Adrenal gland (tissue), 12 donors: ENCODE measurements around the gene C12orf43. TPM values are rescaled to one million over a fixed set of nuclear protein-coding genes. Genes with fewer than 3 reads are reported as not detected.

Source experiments
- DNase-seq, 7 donors: peaks; one replicate each; pipeline ENCODE4 v3.0.0-alpha.2; 2019 to 2020
- H3K27ac ChIP-seq, 5 donors: fragments of 200-600 bp; sonication (generic) in 4 of 5; 1 replicate in 3 of 5; 2 replicates in 2 of 5; pipeline versions ENCODE4 v1.5.1 to v1.8.0; 2016 to 2020; ENCODE audit warnings: mild to moderate bottlenecking in 1 of 5
- H3K27me3 ChIP-seq: fragments of 200-600 bp; 2 replicates; pipeline ENCODE4 v1.8.0; 2021
- H3K36me3 ChIP-seq, 2 donors: fragments of 200-600 bp; replicated peaks in 1 of 2; 1 replicate in 1 of 2; 2 replicates in 1 of 2; pipeline versions ENCODE4 v1.5.1 to v1.8.0; 2018 to 2022
- H3K4me1 ChIP-seq, 2 donors: fragments of 200-600 bp; replicated peaks in 1 of 2; 1 replicate in 1 of 2; 2 replicates in 1 of 2; pipeline versions ENCODE4 v1.5.1 to v1.8.0; 2018 to 2021
- H3K4me3 ChIP-seq, 4 donors: fragments of 200-600 bp; sonication (generic) in 3 of 4; one replicate each; pipeline ENCODE4 v1.5.1; 2016 to 2018
- H3K9me3 ChIP-seq, 3 donors: fragments of 200-600 bp; sonication (generic) in 1 of 3; replicated peaks in 1 of 3; 1 replicate in 2 of 3; 2 replicates in 1 of 3; pipeline versions ENCODE4 v1.5.1 to v1.8.0; 2016 to 2021
- CTCF ChIP-seq, 6 experiments: fragments of 450-650 bp in 4 of 6; fragments of 200-600 bp in 2 of 6; sonication (generic) in 1 of 6; IDR thresholded peaks; 1 replicate in 5 of 6; 2 replicates in 1 of 6; pipeline versions ENCODE4 v1.5.1 to v1.8.0; 2016 to 2021; ENCODE audit warnings: antibody characterized with exemption in 6 of 6, mild to moderate bottlenecking in 2 of 6, moderate library complexity in 1 of 6
- POLR2A ChIP-seq, 2 donors: fragments of 450-650 bp; IDR thresholded peaks; one replicate each; pipeline ENCODE4 v1.6.1; 2017; ENCODE audit warnings: antibody characterized with exemption in 2 of 2, mild to moderate bottlenecking in 2 of 2, moderate library complexity in 1 of 2
- WGBS, 4 donors: extraction: QIAGEN DNeasy Blood & Tissue Kit in 2 of 4; methylation state at CpG; one replicate each; pipeline versions ENCODE4 v1.1.5 to v1.1.7; 2013 to 2017; 5-methylcytosine and 5-hydroxymethylcytosine counted together
- intact Hi-C, 2 donors: fragments of 100-400 bp; cut with DNase I; formaldehyde crosslinking; loops; one replicate each; pipeline versions ENCODE4 v1.14.1 to v1.15.0; 2022 to 2023
- polyA plus RNA-seq, 3 donors: library from polyadenylated mRNA; stranded (reverse); fragments of 200-250 nt in 2 of 3; fragments of 350-450 nt in 1 of 3; fragmentation: Illumina TruSeq in 1 of 3; extraction: RNeasy Lipid Tissue Mini Kit (QIAGEN cat#74804) in 1 of 3; gene quantifications; one replicate each; pipeline ENCODE4 v1.2.3, GENCODE V29; 2013 to 2014
- total RNA-seq, 9 donors: library from RNA; depleted of rRNA in 4 of 9; stranded (reverse); fragments of >200 nt in 4 of 9; fragments of 120-200 nt in 1 of 9; fragmentation: NEBNext Ultra II Directional in 1 of 9; extraction: Animal tissue kit (Norgen Biotek cat#: 25700) in 1 of 9; gene quantifications; one replicate each; pipeline versions ENCODE4 v1.1.0 to v1.2.4, GENCODE V29; 2013 to 2023
- donor health status: healthy with polysubstance abuse.
- donor health status: Bipolar disorder and iron deficiency.
- donor health status: DM: yes; HTN: yes; CAD: no.
- donor health status: DM: no; HTN: no; CAD: no.
- donor health status: DM: no; HTN: no; CAD: no.
- donor health status: DM: yes; HTN: yes; CAD: no.

C12orf43 gene
- total and polyA plus RNA-seq, 12 donors = 8.9 to 20.0 (median 13.5) TPM

- Histone ChIP-seq H3K9me3 (no peaks in the 10 kb centered on the region), H3K36me3 (peaks cover 0 to 19% of the 10 kb centered on the region in 2 donors), H3K4me3 (no peak overlapping the region), H3K4me1 (no peaks in the 10 kb centered on the region), H3K27me3 (no peaks in the 10 kb centered on the region), H3K27ac (no peak overlapping the region)
- intact Hi-C loops = no loop called here
- 77 to 96% (median 87%) methylated on average over 3 to 11 of the region's 11 CpGs for WGBS, 4 donors
- TF ChIP-seq POLR2A (IDR thresholded peaks at IDR 0.05) = no peak
- no peak for TF ChIP-seq CTCF (IDR thresholded peaks at IDR 0.05)
- DNase-seq = no peak
Observed at GRCh38 chr12:121001060-121001459, 15.2 kb downstream of the C12orf43 start.

- no peak overlapping the region for H3K27ac ChIP-seq
- no peak for TF ChIP-seq CTCF (IDR thresholded peaks at IDR 0.05)
- no peak for TF ChIP-seq POLR2A (IDR thresholded peaks at IDR 0.05)
- H3K9me3 ChIP-seq = no peaks in the 10 kb centered on the region
- intact Hi-C loops = no loop called here
- no peak overlapping the region for H3K4me3 ChIP-seq
- no peaks in the 10 kb centered on the region for H3K4me1 ChIP-seq
- no peaks in the 10 kb centered on the region for H3K27me3 ChIP-seq
- 80 to 88% (median 84%) methylated on average over 10 to 11 of the region's 11 CpGs for WGBS, 4 donors
- peaks cover 0 to 18% of the 10 kb centered on the region in 2 donors for H3K36me3 ChIP-seq
- no peak for DNase-seq
Observed at GRCh38 chr12:121000530-121000929, 15.8 kb downstream of the C12orf43 start.

- TF ChIP-seq POLR2A (IDR thresholded peaks at IDR 0.05) (no peak), CTCF (IDR thresholded peaks at IDR 0.05) (no peak)
- Histone ChIP-seq H3K27me3 (no peaks in the 10 kb centered on the region), H3K4me1 (no peaks in the 10 kb centered on the region), H3K36me3 (peaks cover 0 to 14% of the 10 kb centered on the region in 2 donors), H3K9me3 (no peaks in the 10 kb centered on the region), H3K4me3 (no peak overlapping the region), H3K27ac (no peak overlapping the region)
- DNase-seq = no peak
- intact Hi-C loops = no loop called here
- 50 to 59% (median 53%) methylated on average over 12 to 23 of the region's 23 CpGs for WGBS, 4 donors
Observed at GRCh38 chr12:120999191-121000120, 16.8 kb downstream of the C12orf43 start.

- H3K27me3 ChIP-seq = no peaks in the 10 kb centered on the region
- no peaks in the 10 kb centered on the region for H3K9me3 ChIP-seq
- no peak for DNase-seq
- H3K27ac ChIP-seq = no peak overlapping the region
- intact Hi-C loops = no loop called here
- H3K4me3 ChIP-seq = no peak overlapping the region
- no peak for TF ChIP-seq CTCF (IDR thresholded peaks at IDR 0.05)
- no peak for TF ChIP-seq POLR2A (IDR thresholded peaks at IDR 0.05)
- peaks cover 0 to 3% of the 10 kb centered on the region in 2 donors for H3K36me3 ChIP-seq
- 79 to 85% (median 84%) methylated on average over 3 of the region's 3 CpGs for WGBS, 4 donors
- no peaks in the 10 kb centered on the region for H3K4me1 ChIP-seq
Observed at GRCh38 chr12:120998435-120998834, 17.9 kb downstream of the C12orf43 start.
